DND-41 (cell line): ENCODE measurements around the gene DNASE1L2.

ENCODE experiments used
- EZH2 ChIP-seq: IDR thresholded peaks from 3 replicates; pipeline ENCODE4 v1.6.1; 2012; ENCODE audit warnings: borderline replicate concordance, low read depth, mild to moderate bottlenecking, moderate library complexity, low read length, inconsistent platforms; ENCODE audit not compliant: severe bottlenecking
- TF ChIP-seq, protein P1 (sequence below): IDR thresholded peaks from 2 replicates; pipeline ENCODE4 v1.5.1; 2012; ENCODE audit warnings: borderline replicate concordance, low read length, moderate library complexity, mild to moderate bottlenecking; ENCODE audit not compliant: poor library complexity, severe bottlenecking; ENCODE audit errors: extremely low read depth

DNA sequence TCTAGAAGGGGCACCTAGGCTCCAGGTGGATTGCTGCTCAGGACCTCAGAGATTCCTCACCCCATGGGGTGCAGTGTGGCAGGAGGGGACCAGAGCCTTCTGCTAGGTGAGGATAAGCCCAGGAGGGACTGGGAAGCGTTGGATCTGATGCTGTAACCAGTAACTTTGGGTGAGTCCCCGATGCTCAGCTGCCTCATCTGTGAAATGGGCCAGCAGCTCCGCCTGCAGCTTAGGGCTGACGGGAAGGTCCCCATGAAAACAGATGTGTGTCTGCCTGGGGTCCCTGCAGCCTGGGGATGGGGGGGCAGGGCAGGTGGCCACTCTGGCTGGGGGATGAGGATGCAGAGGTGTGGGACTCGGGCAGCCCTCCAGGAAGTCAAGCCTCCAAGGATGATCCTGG, 37.1 kb upstream of the DNASE1L2 start:
- TF ChIP-seq, protein P1, sequence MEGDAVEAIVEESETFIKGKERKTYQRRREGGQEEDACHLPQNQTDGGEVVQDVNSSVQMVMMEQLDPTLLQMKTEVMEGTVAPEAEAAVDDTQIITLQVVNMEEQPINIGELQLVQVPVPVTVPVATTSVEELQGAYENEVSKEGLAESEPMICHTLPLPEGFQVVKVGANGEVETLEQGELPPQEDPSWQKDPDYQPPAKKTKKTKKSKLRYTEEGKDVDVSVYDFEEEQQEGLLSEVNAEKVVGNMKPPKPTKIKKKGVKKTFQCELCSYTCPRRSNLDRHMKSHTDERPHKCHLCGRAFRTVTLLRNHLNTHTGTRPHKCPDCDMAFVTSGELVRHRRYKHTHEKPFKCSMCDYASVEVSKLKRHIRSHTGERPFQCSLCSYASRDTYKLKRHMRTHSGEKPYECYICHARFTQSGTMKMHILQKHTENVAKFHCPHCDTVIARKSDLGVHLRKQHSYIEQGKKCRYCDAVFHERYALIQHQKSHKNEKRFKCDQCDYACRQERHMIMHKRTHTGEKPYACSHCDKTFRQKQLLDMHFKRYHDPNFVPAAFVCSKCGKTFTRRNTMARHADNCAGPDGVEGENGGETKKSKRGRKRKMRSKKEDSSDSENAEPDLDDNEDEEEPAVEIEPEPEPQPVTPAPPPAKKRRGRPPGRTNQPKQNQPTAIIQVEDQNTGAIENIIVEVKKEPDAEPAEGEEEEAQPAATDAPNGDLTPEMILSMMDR = no peak
- TF ChIP-seq EZH2 = no peak
